Inferior parietal cortex (tissue), 1 donor: ENCODE measurements around the gene NINL.
"Not testable (repeated sequence)": the region's sequence is repeated elsewhere in the genome, so short reads cannot be mapped to it uniquely, and the experiment has no call there.

ENCODE experiments used
- DNase-seq: peaks from one replicate; pipeline ENCODE4 v3.0.0-alpha.2; 2016; ENCODE audit errors: extremely low spot score

Gene NINL

DNA sequence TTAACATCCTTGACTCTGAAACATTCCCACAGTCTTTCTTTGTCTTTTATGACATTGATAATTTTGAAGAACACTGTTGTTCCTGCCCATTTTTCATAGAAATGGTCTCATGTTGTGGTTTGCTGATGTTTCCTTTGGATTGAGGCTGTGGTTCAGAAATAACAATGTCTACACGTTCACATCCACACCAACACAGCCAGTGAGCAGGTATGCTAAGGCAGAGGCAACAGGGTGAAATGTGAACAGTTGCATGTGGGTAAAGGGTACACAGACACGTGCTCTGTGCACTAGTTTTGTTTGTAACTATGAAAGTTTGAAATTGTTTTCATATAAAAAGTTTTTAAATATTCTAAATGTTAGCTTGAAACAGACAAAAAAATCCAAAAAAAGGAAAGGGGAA is 99.5 kb downstream of the NINL start:
- no peak for DNase-seq

DNA sequence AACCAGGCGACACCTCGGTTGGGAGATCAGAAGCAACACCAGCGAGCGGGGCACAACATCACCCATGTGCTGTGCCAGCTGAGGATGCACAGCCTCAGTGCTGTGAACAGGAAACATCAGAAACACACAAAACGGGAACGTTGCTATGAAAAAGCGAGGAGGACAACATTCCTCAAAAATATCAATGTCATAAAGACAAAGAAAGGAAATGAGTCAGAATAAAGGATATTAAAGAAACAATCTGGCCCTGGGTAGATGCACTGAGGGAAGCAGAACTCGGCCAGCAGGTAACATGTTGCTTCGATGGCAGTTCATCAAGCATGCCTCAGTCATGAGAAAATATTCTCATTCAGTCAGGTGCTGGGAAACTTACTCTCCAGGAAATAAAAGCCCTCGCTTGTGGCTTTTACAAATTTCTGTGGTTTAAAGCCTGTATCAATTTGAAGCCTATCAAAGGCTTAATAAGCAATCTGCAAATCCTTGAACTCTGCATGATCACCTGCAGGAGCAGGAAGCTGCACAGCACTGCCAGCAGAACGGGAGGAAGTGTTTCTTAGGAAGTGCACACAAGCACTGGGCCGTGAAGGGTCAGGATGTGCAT is 100.3 kb downstream of the NINL start:
- no peak for DNase-seq

DNA sequence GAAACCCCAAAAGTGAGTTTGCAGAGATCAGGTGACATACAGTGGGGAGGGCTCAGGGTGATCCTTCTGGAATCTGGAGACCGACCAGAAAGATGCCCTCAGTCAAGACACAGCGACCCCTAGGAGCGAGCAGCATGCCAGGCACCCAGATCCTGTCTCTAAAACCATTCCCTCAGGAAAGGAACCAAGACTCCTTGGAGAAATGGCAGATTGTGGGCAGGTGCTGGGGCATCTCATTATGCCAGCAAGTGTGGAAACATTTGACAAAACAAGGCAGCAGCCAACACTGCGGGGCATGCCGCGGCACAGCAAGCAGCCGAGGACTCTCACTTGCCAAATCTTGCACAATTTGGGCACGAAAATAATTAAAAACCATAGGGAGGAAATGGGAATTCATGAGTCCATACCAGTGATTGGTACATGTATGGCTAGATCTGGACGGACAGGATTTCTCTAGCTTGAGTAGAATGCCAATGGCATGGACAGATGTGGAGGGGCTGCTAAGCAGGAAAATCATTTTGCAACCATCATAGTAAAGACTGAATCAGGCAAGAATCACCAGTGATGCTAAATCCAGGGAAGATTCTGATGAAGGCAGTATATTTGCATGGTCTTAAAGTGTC is 101.0 kb downstream of the NINL start:
- no peak for DNase-seq

DNA sequence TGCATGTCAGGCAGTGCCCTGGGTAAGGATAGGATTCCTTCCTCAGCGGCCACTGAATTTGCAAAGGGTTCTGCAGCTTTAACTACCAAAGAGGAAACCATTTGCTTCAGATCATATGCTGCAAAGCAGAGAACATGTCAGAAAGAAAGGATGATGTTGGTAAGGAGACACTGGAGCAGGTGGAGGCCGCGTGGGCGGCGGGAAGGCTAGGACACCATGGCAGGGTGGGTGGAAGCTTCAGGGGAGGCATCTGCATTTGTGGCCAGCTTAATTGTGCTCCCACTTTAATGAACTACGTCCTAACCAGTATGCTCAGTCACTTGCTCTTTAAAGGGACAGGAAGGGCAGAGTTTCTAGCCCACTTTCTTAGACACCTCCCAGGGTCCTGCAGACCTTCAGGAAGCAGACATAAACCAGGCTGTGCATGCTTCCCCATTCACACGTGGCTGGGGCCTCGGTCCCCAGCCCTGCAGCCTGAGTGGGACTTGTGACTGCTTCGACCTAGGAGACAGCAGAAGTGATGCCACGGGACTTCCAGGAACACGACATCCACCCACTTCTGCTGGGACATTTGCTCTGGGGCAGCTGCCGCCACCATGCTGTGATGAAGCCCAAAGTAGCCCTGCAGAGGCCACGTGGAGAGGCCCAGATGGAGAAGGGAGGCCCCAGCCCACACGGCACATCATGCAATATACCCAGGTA is 101.7 kb downstream of the NINL start:
- no peak for DNase-seq

DNA sequence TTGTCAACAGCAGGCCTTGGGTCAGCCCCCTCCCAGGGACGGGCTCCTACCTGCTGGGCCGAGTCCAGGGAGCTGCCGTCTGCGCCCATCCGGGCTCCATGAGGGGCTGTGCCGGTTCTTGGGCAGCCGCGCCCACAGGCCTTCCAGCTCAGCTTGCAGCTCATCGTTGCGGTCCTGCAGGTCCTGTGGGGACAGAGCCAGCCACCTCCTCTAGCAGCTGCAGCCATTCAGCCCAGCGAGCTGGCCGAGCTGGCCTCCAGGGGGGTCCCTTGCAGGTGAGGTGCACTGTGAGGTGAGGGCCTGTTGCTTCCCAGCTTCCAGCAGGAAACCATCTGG is 103.4 kb downstream of the NINL start:
- DNase-seq = no peak

DNA sequence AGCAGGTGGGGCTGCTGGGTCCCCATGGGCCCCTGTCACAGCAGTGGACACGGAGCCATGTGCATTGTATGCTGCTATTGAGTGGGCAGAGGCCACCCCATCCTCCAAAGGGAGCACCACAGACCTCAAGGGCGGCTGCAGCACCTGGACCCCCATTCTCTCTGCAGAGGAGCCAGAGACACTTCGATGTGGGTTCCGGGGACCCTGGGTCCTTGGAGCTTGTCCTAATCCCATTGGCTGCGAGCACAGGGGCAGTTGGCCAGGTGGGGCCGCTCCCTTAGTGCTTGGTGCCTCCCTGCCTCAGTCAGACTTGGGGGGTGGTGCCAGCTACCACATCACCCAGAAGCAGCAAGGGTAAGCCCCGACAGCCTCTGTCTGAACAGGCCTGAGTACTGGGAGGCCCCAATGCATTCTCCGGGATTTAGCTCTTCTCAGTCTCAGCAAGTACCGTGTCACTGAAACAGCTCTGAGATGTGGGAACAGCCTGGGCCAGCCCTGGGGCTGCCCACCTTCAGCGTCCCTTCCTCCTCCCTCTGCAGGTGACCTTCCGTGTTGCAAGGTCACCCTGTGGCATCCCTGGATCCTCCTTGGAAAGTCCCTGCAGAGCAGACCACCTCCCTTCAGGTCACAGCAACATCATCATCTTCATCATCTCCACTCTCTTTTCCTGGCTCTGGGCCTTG is 104.0 kb downstream of the NINL start:
- no peak for DNase-seq

DNA sequence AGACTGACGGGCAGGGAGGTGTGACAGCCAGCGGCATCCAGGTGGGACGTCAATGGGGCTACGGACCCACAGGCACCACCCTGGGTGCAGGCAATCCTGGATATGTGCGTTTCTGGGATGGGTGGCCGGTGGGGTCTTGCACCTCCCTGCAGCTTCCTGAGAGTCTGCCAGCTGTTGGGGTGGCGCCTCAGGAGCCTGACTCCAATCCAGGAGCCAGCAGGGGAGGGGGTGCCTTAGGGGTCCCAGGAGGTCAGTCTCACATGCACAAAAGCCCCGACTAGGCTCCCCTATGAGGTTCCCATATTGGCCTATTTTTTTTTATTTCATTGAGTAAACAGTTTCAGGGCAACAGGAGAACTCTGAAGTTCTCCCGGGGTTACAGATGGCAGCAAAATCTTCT is 104.5 kb downstream of the NINL start:
- no peak for DNase-seq

DNA sequence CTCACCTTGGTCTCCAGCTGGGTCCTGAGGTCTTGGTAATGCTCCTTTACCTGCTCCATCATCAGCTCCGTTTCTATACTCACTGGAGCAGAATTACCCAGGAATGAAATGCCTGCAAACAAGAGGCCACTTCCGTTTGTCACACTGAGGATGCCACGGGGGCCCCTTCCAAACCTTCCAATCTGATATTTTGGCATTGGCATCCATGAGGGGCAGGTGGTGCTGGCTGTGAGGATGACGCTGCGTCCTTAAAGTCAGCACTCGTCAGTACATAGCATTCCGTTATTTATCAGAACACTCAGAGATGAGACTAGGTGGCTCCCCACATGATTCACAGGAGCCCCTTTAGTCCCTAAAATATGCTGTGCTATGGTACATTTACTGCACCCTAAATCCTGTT is 105.2 kb downstream of the NINL start:
- DNase-seq = no peak

DNA sequence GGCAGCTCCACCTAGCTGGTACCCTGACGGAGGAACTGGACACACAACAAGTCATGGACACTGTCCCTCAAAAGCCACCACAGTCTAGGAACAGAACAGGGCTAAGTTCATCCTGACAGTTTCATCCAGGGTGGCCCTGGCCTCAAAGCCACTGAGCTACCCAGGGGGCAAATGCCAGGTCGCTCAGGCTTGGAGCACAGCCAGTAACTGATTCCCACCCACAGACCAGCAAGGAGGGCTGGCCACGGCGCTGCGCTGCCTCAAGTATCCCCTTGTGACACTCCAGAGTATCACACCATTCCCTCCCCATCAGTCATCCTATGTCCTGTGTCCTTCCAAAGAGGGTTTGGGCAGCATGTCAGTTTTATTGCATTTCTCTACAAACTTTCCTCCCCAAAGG is 105.7 kb downstream of the NINL start:
- no peak for DNase-seq

DNA sequence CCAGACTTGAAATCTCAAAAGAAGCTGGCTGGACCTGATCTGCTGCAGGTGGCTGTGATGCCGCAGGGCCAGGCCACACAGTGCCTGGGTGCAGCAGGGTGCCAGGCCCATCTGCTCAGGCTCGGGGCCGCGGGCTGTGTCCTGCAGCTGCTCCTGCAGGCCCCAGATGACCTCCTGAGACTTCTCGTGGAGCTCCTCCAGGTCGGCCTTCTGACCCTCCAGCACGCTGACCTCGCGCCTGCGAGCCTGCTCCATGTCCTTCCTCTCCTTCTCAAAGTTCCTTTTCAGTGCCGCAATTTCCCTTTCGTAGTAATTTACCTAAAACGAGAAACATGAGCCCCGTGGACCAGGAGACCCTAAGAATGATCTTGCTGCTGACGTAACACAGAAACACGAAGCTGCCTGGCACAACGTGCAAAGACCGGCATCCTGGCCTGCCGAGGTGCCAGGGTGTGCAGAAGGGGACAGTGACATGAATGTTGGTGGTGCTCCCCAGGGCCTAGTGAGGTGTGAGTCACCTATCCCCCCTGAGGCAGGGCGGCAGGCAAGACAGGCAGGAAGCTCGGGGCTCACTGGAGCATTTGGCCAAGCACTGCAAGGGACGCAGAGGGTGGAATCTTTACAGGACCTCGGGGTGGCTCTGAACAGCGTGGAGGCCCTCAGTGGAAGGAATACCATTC is 106.3 kb downstream of the NINL start:
- DNase-seq = no peak

DNA sequence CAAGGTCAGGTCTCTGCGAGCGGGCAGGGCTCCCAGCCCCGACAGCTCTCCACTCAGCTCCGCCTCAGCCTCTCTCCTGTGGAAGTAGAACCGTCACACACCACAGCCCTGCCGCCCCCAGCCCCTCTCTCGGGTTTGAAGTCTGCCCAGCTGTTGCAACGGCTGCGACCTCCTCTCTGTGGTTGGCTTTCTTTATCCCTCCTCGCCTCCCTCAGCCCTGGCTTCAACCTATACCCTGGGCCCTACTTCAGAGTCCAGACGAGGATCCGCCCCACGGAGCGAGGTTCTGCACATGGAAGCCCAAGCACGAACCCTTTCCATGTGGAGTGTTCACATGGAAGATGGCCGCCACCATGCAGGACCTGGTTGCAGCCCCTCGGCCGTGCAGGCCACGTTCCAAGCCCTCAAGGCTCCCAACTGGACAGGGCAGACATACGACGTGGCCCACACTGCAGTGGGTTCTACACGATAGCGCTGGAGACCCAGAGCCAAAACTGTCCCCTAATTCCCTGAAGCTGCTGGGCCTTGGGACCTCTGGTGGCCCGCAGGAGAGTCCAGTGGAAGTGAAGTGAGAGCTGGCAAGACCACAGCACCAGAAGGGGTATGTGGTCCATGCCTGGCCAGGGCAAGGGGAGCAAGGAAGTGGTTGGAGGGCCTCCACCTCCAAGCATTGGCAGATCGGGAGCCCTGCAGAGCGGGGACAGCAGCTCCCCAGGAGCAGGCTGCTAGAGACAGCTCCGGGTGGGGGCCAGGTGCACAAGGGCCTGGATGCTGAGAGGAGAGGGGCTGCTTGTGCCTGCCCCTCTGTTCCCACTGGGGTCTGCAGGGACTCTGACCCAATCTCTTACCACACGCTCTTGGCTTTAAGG is 108.1 kb downstream of the NINL start:
- no peak for DNase-seq

DNA sequence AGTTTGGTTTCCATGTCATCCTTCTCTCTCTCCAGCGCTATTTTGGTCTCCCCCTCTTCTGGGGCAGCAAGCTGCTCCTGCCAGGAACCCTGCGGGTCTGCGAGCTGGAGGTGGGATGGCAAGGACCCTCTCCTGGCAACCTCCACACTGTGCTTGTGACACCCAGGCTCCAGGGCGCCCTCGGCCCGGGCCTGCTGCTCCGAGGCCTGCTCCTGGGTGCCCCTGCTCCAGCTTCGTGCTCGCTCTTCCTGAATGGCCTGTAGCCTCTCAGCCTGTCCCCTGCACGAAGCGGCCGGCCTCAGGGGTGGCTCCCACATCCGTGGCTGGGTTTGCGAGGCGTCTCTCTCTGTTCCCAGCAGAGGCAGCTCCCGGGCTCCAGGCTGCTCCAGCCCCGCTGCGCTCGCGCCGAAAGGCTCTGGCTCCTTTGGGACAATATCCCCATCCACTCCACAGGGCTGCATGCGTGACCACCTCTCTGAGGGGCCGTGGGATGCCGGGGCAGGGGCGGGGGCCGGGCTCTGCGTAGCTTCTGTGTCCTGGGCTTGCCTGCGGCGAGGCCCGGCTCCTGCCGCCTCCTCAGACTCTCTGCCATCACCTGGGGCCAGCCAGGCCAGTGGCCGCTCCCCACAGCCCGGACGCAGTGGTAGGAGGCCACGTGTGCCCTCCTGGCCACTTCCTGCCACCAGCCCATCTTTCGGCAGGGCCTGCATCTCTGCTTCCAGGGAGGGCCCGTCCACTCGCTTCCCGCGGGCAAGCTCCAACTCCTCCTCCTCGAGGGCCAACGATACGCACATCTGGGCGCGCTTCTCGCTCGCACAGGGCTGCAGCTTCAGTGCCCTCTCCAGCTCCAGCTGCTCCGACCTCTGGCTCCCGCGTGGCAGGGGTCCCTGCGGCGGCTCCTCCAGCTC is 109.0 kb downstream of the NINL start:
- no peak for DNase-seq

DNA sequence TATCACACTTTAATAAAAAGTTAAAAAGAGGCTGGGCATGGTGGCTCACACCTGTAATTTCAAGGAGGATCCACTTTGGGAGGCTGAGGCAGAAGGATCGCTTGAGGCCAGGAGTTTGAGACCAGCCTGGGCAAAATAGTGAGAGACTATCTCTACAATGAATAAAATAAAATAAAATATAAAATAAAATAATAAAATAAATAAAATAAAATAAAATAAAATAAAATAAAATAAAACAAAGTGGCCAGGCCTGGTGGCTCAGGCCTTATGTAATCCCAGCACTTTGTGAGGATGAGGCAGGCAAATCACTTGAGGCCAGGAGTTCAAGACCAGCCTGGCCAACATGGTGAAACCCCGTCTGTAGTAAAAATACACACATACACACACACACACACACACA is 112.0 kb downstream of the NINL start:
- DNase-seq = not testable (repeated sequence)

DNA sequence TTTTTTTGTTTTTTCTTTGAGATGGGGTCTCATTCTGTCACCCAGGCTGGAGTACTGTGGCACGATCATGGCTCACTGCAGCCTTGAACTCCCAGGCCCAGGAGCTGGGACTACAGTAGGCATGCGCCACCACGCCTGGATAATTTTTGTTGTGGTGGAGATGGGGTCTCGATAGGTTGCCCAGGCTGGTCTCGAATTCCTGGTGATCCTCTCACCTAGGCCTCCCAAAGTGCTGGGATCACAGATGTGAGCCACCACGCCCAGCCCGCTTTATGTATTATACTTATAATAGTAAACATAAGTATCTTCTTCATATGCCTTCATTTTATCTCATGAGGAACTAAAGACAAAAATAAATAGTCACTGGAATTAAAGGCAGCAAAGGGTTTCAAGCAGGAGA is 114.3 kb downstream of the NINL start:
- DNase-seq = no peak

DNA sequence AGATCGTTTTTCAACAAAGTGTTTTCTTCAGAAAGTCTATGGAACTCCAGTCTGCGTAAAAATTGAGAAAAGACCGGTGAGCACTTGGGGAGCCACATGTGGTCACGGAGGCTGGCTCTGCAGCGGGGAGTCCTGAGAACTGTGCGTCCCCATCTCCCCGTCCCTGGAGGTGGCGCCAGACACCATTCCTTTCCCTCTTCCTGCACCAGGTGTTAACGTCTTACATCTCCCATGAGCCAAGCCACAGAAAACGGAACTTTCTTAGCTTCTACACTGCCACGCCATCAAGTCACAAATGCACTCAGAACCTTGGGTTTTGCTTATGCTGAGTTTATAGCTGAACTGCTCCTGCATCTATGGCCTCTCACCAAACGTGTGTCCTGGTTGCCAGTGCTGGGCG is 115.3 kb downstream of the NINL start:
- no peak for DNase-seq

DNA sequence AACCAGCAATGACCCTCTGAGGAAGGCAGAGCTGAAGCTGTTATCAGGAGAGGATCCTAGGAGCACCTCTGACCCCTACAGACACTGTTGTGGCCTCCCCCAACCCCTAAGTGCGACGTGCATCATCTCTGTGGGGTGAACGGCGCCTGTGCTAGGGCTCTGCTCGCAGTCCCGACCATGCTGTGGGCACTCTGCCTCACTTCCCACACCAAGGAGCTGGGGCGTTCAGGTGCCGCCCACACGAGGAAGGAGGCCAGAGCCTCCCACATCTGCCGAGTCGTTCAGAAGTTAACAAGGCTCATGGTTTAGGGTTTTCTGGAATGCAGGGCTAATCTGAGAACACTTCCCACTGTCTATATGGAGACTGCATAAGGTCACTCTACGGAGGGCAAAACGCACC is 115.8 kb downstream of the NINL start:
- no peak for DNase-seq

DNA sequence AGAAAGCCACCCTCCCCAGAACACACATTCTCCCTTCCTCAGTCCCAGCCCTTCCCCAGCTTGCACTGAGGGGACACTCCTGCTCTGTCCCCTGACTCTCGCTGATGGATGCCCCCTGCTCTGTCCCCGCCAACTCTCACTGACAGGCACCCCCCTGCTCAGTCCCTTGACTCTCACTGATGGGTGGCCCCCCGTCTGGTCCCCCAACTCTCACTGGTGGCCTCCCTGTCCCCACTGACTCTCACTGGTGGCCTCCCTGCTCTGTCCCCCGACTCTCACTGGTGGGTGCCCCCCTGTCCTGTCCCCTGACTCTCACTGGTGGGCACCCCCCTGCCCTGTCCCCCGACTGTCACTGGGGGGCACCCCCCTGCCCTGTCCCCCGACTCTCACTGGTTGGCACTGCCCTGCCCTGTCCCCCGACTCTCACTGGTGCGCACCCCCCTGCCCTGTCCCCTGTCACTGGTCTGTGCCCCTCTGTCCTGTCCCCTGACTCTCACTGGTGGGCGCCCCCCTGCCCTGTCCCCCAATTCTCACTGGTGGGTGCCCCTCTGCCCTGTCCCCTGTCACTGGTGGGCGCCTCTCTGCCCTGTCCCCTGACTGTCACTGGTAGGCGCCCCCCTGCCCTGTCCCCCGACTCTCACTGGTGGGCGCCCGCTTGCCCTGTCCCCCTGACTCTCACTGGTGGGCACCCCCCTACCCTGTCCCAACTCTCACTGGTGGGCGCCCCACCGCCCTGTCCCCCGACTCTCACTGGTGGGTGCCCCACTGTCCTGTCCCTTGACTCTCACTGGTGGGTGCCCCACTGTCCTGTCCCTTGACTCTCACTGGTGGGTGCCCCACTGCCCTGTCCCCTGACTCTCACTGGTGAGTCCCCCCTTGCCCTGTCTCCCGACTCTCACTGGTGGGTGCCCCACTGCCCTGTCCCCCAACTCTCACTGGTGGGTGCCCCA is 116.9 kb downstream of the NINL start:
- no peak for DNase-seq

DNA sequence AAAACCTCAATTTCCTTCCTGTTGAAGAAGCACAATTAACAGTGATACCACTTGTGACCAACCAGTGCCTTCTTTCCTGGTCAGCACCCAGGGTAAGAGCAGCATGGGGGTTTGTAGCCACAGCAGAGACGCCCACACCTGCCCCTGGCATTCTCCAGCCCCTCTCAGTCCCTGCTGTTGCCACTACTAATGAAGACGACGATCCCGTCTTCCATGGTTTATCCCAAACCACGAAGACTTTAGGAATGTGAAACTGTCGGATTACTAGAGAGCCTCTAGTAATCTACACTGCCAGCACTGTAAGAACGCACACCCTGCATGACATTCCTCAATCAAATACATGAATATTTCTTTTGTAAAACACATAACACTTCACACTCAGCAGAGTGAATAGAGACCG is 117.9 kb downstream of the NINL start:
- no peak for DNase-seq

DNA sequence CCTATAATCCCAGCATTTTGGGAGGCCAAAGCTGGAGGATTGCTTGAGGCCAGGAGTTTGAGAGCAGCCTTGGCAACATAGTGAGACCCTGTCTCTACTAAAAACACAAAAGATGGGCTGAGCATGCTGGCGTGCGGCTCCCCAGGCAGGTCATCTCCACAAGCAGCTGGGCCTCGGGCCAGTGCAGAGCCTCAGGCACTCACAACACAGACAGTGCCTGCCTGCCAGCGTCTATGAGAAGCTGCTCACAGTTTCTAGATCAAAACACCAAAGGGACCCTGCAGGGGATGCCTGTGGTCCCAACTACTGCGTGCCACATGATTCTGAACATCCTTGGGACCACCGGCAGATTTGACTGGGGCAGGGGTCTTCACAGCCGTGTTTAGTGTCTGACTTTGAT is 118.5 kb downstream of the NINL start:
- DNase-seq = no peak
